Tibial artery (tissue), 4 donors: Measurements from ENCODE around the gene CKB.

Source experiments
- DNase-seq, 2 donors: peaks; one replicate each; pipeline ENCODE4 v3.0.0-alpha.2; 2019
- H3K27ac ChIP-seq, 2 donors: fragments of 200-600 bp; sonication (generic) in 1 of 2; 1 replicate in 1 of 2; 2 replicates in 1 of 2; pipeline ENCODE4 v1.5.1; 2018 to 2019; ENCODE audit warnings: mild to moderate bottlenecking in 1 of 2
- H3K27me3 ChIP-seq, 2 donors: fragments of 200-600 bp; sonication (generic) in 1 of 2; one replicate each; pipeline versions ENCODE4 v1.5.1 to v1.6.0; 2016 to 2019
- H3K36me3 ChIP-seq, 3 donors: fragments of 200-600 bp; sonication (generic) in 2 of 3; one replicate each; pipeline ENCODE4 v1.5.1; 2016 to 2019; ENCODE audit warnings: mild to moderate bottlenecking in 2 of 3
- H3K4me1 ChIP-seq, 4 donors: fragments of 200-600 bp; sonication (generic) in 2 of 4; 1 replicate in 3 of 4; 2 replicates in 1 of 4; pipeline ENCODE4 v1.5.1; 2016 to 2019
- H3K4me3 ChIP-seq, 2 donors: fragments of 200-600 bp; sonication (generic) in 1 of 2; 1 replicate in 1 of 2; 2 replicates in 1 of 2; pipeline ENCODE4 v1.5.1; 2018 to 2019; ENCODE audit warnings: mild to moderate bottlenecking in 2 of 2
- H3K9me3 ChIP-seq, 3 donors: fragments of 200-600 bp; sonication (generic) in 1 of 3; one replicate each; pipeline ENCODE4 v1.5.1; 2016 to 2019
- intact Hi-C: fragments of 100-400 bp; cut with DNase I; formaldehyde crosslinking; loops from one replicate; pipeline ENCODE4 v1.15.0; 2023; ENCODE audit warnings: low total_unique reads
- TF ChIP-seq, protein P1 (sequence below), 2 experiments: fragments of 200-600 bp in 1 of 2; fragments of 450-650 bp in 1 of 2; IDR thresholded peaks; one replicate each; pipeline ENCODE4 v1.5.1; 2017 to 2019; ENCODE audit warnings: antibody characterized with exemption in 2 of 2, mild to moderate bottlenecking in 1 of 2, moderate library complexity in 1 of 2

Gene CKB

DNA sequence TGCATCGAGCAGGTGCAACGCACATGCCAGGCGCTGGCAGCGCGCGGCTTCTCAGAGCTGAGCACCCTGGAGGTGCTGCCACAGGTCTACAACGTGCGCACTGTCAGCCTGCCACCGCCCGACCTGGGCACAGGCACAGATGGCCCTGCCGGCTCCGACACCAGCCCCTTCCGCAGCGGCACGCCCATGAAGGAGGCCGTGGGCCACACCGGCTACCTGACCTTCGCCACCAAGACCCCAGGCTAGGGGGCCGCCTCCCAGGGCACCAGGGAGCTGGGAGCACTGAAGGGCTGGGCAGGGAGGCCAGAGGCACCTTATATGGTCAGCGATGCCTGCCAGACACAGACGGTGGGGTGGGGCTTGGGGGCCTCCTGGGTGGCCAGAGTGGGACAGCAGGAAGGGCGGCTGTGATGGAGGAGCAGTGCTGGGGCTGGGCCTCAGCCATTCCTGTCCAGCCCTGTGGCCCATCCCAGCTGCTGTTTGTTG is 12.0 kb upstream of the CKB start:
- DNase-seq = no peak
- no peaks in the 10 kb centered on the region for H3K9me3 ChIP-seq
- intact Hi-C loops = no loop called here
- peak overlapping the region; percentile 81 to 86 for H3K27ac ChIP-seq
- peaks cover 0 to 78% (median 71%) of the 10 kb centered on the region in 4 donors for H3K4me1 ChIP-seq
- no peaks in the 10 kb centered on the region for H3K27me3 ChIP-seq
- no peak overlapping the region for H3K4me3 ChIP-seq
- peaks cover 0 to 69% (median 7%) of the 10 kb centered on the region in 3 donors for H3K36me3 ChIP-seq
- TF ChIP-seq, protein P1, sequence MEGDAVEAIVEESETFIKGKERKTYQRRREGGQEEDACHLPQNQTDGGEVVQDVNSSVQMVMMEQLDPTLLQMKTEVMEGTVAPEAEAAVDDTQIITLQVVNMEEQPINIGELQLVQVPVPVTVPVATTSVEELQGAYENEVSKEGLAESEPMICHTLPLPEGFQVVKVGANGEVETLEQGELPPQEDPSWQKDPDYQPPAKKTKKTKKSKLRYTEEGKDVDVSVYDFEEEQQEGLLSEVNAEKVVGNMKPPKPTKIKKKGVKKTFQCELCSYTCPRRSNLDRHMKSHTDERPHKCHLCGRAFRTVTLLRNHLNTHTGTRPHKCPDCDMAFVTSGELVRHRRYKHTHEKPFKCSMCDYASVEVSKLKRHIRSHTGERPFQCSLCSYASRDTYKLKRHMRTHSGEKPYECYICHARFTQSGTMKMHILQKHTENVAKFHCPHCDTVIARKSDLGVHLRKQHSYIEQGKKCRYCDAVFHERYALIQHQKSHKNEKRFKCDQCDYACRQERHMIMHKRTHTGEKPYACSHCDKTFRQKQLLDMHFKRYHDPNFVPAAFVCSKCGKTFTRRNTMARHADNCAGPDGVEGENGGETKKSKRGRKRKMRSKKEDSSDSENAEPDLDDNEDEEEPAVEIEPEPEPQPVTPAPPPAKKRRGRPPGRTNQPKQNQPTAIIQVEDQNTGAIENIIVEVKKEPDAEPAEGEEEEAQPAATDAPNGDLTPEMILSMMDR (IDR thresholded peaks at IDR 0.05) = no peak

DNA sequence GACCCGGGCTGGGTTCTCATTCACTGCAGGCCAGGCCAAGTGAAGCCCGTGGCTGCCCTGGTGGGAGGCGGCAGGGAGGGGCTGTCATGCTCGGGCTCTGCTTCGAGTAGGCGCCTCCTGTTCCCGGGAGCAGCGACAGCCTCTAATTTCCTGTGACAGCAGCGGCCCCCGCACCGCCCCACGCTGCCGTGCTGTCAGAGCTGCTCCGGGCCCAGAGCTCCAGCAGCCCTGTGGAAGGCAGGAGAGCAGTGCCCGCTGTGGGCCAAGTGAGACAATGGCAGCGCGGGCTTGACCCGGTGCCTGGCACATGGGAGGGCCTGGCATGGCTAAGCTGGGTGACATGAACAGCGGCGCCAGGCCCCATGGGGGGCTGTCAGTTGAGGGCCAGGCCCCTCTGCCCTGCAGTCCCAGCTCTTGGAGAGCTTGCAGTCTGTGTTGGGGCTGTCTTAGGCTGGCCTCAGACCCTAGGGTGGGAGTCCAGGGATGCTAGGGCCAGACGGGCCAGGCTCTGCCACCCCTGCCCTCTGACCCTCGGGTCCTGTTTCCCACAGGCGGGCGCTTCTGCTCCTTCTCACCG is 11.5 kb upstream of the CKB start:
- Histone ChIP-seq H3K36me3 (peaks cover 0 to 69% (median 7%) of the 10 kb centered on the region in 3 donors), H3K4me1 (peaks cover 0 to 77% (median 70%) of the 10 kb centered on the region in 4 donors), H3K27me3 (no peaks in the 10 kb centered on the region), H3K4me3 (peak overlapping the region; percentile 10 to 14), H3K9me3 (no peaks in the 10 kb centered on the region), H3K27ac (peak overlapping the region; percentile 81 to 86)
- no peak for DNase-seq
- intact Hi-C loops = no loop called here
- TF ChIP-seq, protein P1 (IDR thresholded peaks at IDR 0.05) = no peak

DNA sequence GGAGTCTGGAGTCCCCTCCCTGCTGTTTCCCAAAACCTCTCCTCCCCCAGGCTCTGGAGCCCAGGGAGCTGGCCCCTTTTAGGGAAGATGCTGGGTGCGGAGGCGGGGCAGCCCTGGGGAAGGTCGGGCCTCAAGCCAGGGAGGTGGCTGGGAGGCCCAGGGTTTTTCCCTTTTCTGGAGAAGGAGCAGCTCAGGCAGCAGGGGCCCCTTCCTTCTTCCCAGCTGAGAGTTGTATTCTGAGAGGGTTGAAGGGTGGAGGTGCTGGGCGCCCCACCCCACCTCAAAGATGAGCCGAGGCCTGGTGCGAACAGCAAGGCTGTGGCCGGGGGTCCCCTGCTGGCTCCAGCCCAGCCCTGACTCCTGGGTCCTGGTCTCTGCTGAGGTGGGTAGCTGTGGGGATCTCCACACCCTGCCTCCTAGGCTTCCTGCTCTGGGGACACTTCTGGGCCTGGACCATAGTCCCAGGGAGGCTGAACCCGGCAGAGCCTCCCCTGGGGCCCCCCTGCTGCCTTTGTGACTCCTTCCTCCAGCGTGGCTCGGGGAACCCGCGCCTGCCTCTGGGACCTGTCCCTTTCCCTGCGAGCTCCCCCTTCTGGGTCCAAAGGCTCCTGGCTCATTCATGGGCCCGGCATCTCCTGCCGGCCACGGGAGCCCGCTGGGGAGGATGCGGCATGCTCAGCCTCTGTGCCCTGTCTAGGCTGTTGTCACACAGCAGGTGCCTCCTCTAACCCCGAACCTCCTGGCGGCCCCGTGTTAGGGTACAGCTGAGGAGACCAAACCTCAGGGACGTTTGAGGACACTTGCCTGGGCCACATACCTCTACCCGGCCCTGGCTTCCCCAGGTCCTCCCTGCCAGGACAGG is 10.7 kb upstream of the CKB start:
- peaks cover 0 to 69% (median 7%) of the 10 kb centered on the region in 3 donors for H3K36me3 ChIP-seq
- peaks cover 0 to 73% (median 67%) of the 10 kb centered on the region in 4 donors for H3K4me1 ChIP-seq
- peak in 1 of 2 donors; percentile 89 for DNase-seq
- no peaks in the 10 kb centered on the region for H3K9me3 ChIP-seq
- no peaks in the 10 kb centered on the region for H3K27me3 ChIP-seq
- TF ChIP-seq, protein P1 (IDR thresholded peaks at IDR 0.05) = peak in 1 of 2 experiments; percentile 20
- intact Hi-C loops = no loop called here
- H3K27ac ChIP-seq = peak overlapping the region; percentile 81 to 86
- H3K4me3 ChIP-seq = peak overlapping the region; percentile 10 to 14

DNA sequence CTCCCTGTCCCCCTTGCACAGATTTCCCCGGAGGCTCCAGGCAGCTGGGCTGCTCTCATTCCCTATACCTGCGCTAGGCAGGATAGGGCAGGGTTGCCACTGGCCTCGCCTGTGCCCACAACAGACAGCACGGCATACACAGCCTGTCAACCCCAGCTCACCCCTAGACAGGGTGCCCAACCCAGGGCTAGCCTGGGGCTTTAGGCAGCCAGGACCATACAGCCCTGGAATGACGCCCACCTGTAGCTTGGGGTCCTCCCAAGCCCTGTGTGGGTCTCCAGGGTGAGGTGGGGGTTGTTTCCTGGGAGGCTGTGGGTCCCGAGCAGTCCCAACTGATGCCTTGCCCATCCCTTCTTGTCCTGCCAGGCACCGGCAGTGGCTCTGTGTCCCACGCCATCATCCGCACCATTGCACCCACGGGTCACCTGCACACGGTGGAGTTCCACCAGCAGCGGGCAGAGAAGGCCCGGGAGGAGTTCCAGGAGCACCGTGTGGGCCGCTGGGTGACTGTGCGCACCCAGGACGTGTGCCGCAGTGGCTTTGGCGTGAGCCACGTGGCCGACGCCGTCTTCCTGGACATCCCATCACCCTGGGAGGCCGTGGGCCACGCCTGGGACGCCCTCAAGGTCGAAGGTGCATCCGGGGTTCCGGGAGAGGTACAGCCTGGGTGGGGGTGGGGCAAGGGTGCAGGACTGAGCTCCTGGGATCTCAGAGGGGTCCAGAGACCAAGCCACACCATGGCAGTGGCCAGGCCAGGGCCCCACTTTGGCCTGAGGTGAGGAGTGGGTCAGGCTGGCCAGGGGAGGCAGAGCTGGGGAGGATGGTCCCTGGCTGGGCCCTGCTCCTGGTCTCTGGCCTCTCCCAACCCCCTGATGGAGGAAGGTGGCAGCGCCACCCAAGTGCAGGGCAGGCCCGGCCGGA is 9.8 kb upstream of the CKB start:
- H3K27me3 ChIP-seq = no peaks in the 10 kb centered on the region
- no peak overlapping the region for H3K4me3 ChIP-seq
- DNase-seq = no peak
- TF ChIP-seq, protein P1 (IDR thresholded peaks at IDR 0.05) = no peak
- peaks cover 0 to 69% (median 7%) of the 10 kb centered on the region in 3 donors for H3K36me3 ChIP-seq
- H3K4me1 ChIP-seq = peaks cover 0 to 76% (median 71%) of the 10 kb centered on the region in 4 donors
- H3K9me3 ChIP-seq = no peaks in the 10 kb centered on the region
- intact Hi-C loops = no loop called here
- H3K27ac ChIP-seq = peak overlapping the region; percentile 81 to 86
